HG03095 (cell line): Measurements from ENCODE around the gene ZP1.
A peak's percentile ranks its signal among the peaks of the same experiment; 100 is the strongest.
"Not testable (repeated sequence)": the region's sequence is repeated elsewhere in the genome, so short reads cannot be mapped to it uniquely, and the experiment has no call there.

ENCODE experiments used
- ATAC-seq: cut with Tn5 transposase; IDR thresholded peaks from one replicate; pipeline ENCODE4 v1.9.1; 2021; ENCODE audit warnings: moderate library complexity; ENCODE audit not compliant: unreplicated experiment

Gene ZP1

DNA sequence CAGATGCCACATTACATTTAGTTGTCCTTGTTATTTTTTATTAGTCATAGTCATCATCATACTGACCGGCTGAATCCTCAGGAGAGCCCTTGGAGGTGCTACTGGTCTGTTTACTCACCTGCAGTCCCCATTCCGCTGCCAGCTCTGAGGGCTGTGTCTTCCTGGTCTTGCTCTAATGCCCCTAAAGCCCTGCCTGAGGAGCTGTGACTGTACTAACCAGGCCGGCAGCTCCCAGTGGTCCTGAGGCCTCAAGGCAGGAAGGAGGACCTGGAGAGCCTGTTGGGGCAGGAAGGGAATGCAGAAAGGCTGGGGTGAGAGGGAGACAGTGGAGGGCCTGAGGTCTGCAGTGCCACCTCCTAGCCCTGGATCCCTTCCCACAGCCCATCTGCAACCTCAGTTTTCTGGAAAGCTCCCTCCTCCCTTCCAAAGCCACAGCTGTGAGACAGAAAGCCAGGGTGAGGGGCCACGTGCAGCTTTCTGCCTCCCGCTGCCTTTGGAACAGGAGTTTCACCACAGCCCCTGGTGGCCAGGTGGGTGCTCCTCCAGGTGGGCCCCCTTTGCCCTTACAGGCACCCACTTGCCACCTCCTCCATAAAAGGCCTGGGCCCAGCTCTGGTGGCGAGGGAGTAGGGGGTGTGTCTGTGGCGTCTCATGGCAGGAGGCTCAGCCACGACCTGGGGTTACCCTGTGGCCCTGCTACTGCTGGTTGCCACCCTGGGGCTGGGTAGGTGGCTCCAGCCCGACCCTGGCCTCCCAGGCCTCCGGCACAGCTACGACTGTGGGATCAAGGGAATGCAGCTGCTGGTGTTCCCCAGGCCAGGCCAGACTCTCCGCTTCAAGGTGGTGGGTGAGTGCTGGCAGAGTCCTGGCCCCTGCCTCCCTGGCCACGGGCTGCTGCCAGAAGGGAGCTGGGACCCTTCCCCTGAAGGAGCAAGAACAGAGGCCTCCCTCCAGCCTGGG, at the start of gene ZP1:
Gene ZP1 (plus strand): TSS at position 632 of the 960 bp plus-strand sequence. CDS start 20 bp downstream, at position 652.
- no peak for ATAC-seq

DNA sequence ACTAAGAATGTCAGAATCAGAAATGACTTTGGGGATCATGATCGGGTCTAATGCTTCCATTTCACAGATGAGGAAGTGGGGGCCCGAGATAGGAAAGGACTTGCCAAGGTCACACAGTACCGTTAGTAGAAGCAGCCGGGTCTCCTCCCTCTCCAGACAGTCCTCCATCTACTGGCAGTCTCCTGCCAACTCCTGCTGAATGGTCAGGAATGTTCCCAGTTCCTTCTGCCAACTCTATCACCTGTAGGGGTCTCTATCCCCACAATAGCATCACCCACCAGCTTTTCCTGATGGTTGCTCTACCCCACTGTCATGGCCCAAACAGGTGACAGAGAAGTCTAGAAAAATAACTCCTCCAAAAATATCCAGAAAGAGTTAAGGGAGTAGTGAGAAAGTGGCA, 49.3 kb upstream of the ZP1 start:
- no peak for ATAC-seq

GRCh38 chr11:60821827-60822599, 45.3 kb upstream of the ZP1 start:
- ATAC-seq = no peak

GRCh38 chr11:60823745-60824306, 43.5 kb upstream of the ZP1 start:
- not testable (repeated sequence) for ATAC-seq

- ATAC-seq = no peak
Observed at GRCh38 chr11:60825118-60825517, 42.2 kb upstream of the ZP1 start.

DNA sequence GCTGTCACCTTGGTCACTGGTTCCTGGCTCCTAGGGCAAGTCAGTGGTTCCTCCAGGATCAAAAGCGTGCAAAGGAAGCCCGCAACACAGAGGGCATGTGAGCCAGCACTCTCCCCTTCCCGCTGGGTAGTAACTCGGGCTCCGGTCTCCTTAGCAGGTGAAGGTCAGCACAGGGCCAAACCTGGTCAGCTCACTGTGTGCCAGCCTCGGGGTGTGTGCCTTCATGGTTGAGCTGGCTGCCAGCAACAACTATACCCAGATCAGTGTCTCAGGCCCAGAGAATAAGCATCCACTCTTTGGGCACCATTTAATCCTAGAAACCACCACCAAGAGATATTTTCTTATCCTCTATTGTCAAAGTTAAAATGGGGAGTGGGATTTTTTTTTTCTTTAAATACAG, 41.6 kb upstream of the ZP1 start:
- ATAC-seq = no peak

DNA sequence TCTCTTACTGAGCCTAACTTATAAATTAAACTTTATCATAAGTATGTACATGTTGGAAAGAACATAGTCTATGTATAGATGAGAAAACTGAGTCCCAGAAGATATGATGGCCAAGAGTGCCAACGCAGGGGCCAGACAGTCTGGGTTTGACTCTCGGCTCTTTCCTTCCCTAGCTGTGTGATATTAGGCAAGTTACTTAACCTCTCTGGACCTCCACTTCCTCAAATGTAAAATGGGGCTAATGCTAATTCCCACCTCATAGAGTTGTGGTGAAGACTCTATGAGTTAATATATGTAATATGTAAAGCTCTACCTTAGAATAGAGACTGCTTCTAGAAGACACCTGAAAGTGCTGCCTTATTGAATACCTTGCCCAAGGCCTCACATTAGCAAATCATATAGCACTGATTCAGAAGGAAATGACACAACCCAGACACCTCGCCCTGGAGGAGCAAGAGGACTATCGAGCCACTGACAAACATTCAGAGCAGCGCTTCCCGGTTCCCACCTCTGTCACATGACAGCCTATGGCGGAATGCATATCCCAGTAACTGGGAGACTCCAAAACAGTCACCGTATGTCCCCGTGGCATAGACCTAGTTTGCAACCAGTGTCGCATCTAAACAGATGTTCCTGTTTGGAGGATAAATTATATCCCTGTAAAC, 36.7 kb upstream of the ZP1 start:
- no peak for ATAC-seq

- ATAC-seq = peak; percentile 63
Observed at GRCh38 chr11:60831143-60831500, 36.2 kb upstream of the ZP1 start.

DNA sequence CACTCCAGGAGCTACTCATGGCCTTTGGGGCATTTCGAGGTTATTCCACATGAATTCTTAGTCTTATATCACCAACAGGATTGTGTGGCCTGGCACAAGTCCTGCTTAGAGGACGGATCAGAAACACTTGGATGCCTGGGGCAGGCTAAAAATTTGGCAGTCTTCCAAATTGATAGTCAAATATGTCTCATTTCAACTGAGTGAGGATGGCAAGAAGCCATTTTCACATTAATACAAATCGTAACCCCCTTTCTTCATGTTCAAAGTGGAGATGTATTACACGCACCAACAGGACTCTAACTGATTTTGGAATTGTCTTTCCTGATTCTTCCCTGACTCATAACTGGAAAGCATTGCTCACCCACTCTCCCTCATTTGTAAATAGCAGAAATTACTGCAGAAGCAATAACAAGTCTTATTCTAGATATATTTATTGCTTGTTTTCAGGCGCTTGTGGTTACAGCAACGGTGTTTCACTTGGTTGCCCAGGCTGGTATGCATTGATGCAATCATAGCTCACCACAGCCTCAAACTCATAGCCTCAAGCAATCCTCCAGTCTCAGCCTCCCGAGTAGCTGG, 35.8 kb upstream of the ZP1 start:
- no peak for ATAC-seq

GRCh38 chr11:60834742-60835533, 32.4 kb upstream of the ZP1 start:
- no peak for ATAC-seq

- no peak for ATAC-seq
Observed at GRCh38 chr11:60835534-60835846, 31.9 kb upstream of the ZP1 start.

GRCh38 chr11:60836866-60837515, 30.4 kb upstream of the ZP1 start:
- no peak for ATAC-seq

DNA sequence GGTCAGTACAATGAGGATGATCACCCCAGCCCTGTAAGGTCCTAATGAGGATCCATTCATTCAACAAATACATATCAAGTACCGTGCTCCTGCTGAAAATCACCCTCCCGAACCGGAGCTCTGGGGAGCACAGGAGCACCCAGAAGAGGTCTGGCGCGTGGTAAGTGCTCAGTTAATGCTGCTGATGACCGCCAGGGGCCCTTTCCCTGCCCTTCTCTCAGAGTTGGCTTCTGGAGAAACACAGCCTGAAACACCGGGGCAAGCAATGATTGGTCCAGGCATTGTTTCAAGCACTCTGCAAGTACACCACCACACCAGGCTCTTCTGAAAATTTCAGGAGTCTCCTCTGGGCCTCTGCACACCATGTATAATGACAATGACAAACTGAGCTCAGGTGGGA, 29.2 kb upstream of the ZP1 start:
- ATAC-seq = no peak

DNA sequence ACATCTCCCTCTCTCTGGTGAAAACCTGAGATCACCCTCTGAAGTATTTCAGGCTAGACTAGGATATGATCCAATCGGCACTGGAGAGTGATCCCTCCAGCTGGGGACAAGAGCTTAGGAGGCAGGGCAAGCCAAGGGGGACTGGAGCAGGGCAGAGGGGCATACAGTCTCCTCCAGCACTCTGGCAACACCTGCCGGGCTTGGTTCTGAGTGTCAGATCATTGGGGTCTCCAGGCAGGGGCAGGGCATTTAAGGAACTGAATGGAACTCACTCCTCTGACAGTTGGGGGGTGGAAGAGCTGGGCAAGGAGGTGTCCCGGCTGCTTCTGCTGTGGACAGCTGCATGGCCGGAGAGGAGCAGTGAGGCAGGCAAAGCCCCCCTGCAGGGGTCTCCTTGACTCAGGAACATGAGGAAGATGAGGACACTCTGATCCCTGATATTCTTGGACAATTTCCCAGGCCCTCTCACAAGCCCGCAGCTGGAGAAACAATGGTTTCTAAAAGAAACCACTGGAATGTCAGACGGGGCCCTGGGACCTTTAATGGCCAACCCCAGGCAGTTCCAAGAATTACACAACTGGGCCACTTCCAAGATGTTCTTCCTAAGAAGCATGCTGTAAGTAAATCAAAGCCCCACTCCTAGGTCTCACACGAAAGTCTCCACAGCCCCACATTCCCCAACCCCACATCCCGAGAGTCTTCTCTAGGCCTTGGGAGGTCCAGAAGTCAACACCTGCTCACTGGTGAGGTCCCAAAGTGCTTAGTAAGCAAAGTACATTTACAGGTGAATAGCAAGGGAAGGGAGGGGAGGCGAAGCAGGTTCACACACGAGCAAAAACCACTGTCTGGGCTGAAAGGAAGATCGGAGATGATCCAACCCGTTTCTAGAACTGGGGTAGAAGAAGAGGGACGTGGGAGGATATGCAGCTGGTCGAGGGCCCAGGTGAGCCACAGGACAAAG, 26.6 kb upstream of the ZP1 start:
- no peak for ATAC-seq

DNA sequence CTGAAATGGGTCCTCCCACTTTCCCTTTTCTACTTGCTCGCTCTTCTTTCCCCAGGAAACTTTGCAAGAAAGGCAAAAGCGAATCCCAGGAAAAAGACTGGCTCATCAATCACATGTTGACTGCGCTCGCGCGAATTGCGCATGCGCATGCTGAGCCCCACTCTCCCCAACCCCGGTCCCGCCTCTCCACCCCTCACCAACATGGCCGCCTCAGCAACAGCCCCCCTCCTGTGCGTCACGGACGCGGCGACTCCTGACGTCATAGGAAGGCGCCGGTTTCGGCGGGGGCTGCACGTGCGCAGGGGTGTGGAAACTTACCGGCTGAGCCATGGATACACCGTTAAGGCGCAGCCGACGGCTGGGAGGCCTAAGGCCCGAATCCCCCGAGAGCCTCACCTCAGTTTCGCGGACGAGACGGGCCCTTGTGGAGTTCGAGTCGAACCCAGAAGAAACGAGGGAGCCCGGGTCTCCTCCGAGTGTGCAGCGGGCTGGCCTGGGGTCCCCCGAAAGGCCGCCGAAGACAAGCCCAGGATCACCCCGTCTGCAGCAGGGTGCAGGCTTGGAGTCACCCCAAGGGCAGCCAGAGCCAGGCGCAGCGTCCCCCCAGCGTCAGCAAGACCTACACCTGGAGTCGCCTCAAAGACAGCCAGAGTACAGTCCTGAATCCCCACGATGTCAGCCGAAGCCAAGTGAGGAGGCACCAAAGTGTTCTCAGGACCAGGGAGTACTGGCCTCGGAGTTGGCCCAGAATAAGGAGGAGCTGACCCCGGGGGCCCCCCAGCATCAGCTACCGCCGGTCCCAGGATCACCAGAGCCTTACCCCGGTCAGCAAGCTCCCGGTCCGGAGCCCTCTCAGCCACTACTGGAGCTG, 25.3 kb upstream of the ZP1 start, which contains the start of gene CCDC86:
Gene CCDC86 (plus strand): TSS at position 317 of the 871 bp plus-strand sequence. CDS start 12 bp downstream, at position 329.
- peak; percentile 65 for ATAC-seq

GRCh38 chr11:60842668-60843600, 24.4 kb upstream of the ZP1 start:
- ATAC-seq = no peak
